Effector CD4-positive, alpha-beta T cell (primary cell): ENCODE results near the gene SETD7.

ENCODE experiments used
- DNase-seq: peaks from one replicate; pipeline ENCODE4 v3.0.0-alpha.2; 2020

Gene SETD7

GRCh38 chr4:139568206-139568955 is 12.4 kb upstream of the SETD7 start:
- DNase-seq = no peak

GRCh38 chr4:139567159-139567870 is 11.3 kb upstream of the SETD7 start:
- DNase-seq = no peak

GRCh38 chr4:139564502-139564901 is 8.5 kb upstream of the SETD7 start:
- no peak for DNase-seq

GRCh38 chr4:139563515-139563914 is 7.5 kb upstream of the SETD7 start:
- DNase-seq = no peak

GRCh38 chr4:139562839-139563238 is 6.8 kb upstream of the SETD7 start:
- no peak for DNase-seq

GRCh38 chr4:139562067-139562684 is 6.2 kb upstream of the SETD7 start:
- DNase-seq = no peak

GRCh38 chr4:139560406-139561104 is 4.5 kb upstream of the SETD7 start:
- no peak for DNase-seq

GRCh38 chr4:139559687-139560086 is 3.7 kb upstream of the SETD7 start:
- DNase-seq = no peak

GRCh38 chr4:139559089-139559479 is 3.1 kb upstream of the SETD7 start:
- no peak for DNase-seq

GRCh38 chr4:139558235-139559088 is 2.4 kb upstream of the SETD7 start:
- DNase-seq = no peak

GRCh38 chr4:139557556-139558110 is 1.6 kb upstream of the SETD7 start:
- DNase-seq = no peak

GRCh38 chr4:139556724-139557555 is 921 bp upstream of the SETD7 start:
- peak; percentile 56 for DNase-seq

- DNase-seq = no peak
Observed at GRCh38 chr4:139555705-139556070, 331 bp downstream of the SETD7 start.

GRCh38 chr4:139554893-139555704 is 920 bp downstream of the SETD7 start:
- peak; percentile 82 for DNase-seq

GRCh38 chr4:139554642-139554892 is 1.5 kb downstream of the SETD7 start:
- DNase-seq = no peak

- DNase-seq = no peak
Observed at GRCh38 chr4:139553751-139554641, 2.0 kb downstream of the SETD7 start.

- DNase-seq = no peak
Observed at GRCh38 chr4:139552517-139553307, 3.3 kb downstream of the SETD7 start.

GRCh38 chr4:139550724-139551429 is 5.1 kb downstream of the SETD7 start:
- no peak for DNase-seq
